Bronchial epithelial cell (primary cell): Measurements from ENCODE around the gene SNRNP27. TPM values are rescaled to one million over a fixed set of nuclear protein-coding genes. Genes with fewer than 3 reads are reported as not detected.

Experiments
- DNase-seq: peaks from one replicate; pipeline ENCODE4 v3.0.0-alpha.2; 2010; ENCODE audit warnings: low read depth
- FAIRE-seq: peaks from 2 replicates; lab custom pipeline; 2011; peaks lifted over from hg19 to GRCh38; lab: Jason Lieb, UNC
- H3K27me3 ChIP-seq: 2 replicates; pipeline ENCODE4 v1.5.1; 2011; ENCODE audit warnings: low read length; ENCODE audit not compliant: control insufficient read depth, insufficient read depth
- H3K36me3 ChIP-seq: 2 replicates; pipeline ENCODE4 v1.5.1; 2011; ENCODE audit warnings: low read length; ENCODE audit not compliant: control insufficient read depth, insufficient read depth
- H3K4me3 ChIP-seq: 2 replicates; pipeline ENCODE4 v1.5.1; 2011; ENCODE audit warnings: mild to moderate bottlenecking, low read depth, low read length, control low read depth
- CTCF ChIP-seq: IDR thresholded peaks from 2 replicates; pipeline ENCODE4 v1.5.1; 2011; ENCODE audit warnings: mild to moderate bottlenecking, moderate library complexity, low read length, control low read depth, inconsistent platforms; ENCODE audit not compliant: insufficient read depth, severe bottlenecking
- total RNA-seq: library from RNA; depleted of rRNA; stranded (reverse); fragments of >200 nt; gene quantifications from 2 replicates; pipeline ENCODE4 v1.2.1, GENCODE V29; 2014

Gene SNRNP27
- total RNA-seq, 1 donor from 2014 or later, result 22.9 TPM

GRCh38 chr2:69902213-69902922 lies 8.6 kb downstream of the SNRNP27 start:
- peaks cover 11% of the 10 kb centered on the region for H3K36me3 ChIP-seq
- DNase-seq, result no peak
- TF ChIP-seq CTCF, result no peak
- no peak overlapping the region for H3K4me3 ChIP-seq
- peak; percentile 75 for FAIRE-seq
- H3K27me3 ChIP-seq, result no peaks in the 10 kb centered on the region

GRCh38 chr2:69907216-69907615 lies 13.5 kb downstream of the SNRNP27 start:
- peaks cover 7% of the 10 kb centered on the region for H3K36me3 ChIP-seq
- FAIRE-seq (no peak), DNase-seq (no peak)
- H3K27me3 ChIP-seq, result no peaks in the 10 kb centered on the region
- no peak for TF ChIP-seq CTCF
- no peak overlapping the region for H3K4me3 ChIP-seq

DNA sequence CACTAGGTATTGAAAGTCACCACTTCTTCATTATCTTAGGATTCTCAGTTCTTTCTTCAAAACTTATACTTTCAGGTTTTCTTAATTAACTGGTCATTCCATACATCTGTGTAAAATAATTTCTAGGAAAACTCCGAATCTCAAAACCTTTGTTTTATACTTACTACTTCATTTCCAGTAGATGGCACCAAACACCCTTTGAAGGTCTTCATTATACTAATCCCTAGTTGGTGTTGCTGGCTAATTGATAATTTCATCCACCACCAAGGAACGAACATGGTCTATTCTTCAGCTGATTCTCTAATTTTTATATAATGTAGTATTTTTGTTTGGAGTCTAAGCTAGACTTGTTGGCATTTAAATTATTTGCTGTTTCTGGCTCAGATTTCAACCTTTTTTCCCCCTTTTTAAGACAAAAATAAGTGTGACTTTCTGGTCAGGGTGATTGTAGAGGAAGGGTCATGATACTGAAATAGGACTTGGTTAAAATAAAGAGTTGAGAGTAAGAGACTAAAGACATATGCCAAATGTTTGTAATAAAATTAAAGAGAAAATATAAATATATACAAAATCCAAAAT lies 18.3 kb downstream of the SNRNP27 start:
- DNase-seq (peak; percentile 58), FAIRE-seq (no peak)
- Histone ChIP-seq H3K27me3 (no peaks in the 10 kb centered on the region), H3K4me3 (no peak overlapping the region), H3K36me3 (peaks cover 7% of the 10 kb centered on the region)
- peak; percentile 34 for TF ChIP-seq CTCF

GRCh38 chr2:69914164-69914949 lies 20.6 kb downstream of the SNRNP27 start:
- no peak for TF ChIP-seq CTCF
- peak overlapping the region; percentile 72 for H3K4me3 ChIP-seq
- no peaks in the 10 kb centered on the region for H3K27me3 ChIP-seq
- H3K36me3 ChIP-seq, result peaks cover 1% of the 10 kb centered on the region
- DNase-seq (peak; percentile 100), FAIRE-seq (peak; percentile 55)

- TF ChIP-seq CTCF, result no peak
- peak within 1 kb of the TSS; percentile 93 for H3K4me3 ChIP-seq
- FAIRE-seq (no peak), DNase-seq (no peak)
- peaks cover 1% of the 10 kb centered on the region for H3K36me3 ChIP-seq
- H3K27me3 ChIP-seq, result no peaks in the 10 kb centered on the region
These were observed 21.5 kb downstream of the SNRNP27 start, which contains the start of gene MXD1 for GRCh38 chr2:69914950-69915945. Gene MXD1 (plus strand): TSS chr2:69915109. CDS start chr2:69915331, 222 bp downstream.
